Bronchial epithelial cell (primary cell): ENCODE measurements around the gene ZNF300. TPM values are rescaled to one million over a fixed set of nuclear protein-coding genes. Genes with fewer than 3 reads are reported as not detected.
"Not testable (repeated sequence)": the region's sequence is repeated elsewhere in the genome, so short reads cannot be mapped to it uniquely, and the experiment has no call there.

ENCODE experiments used
- DNase-seq: peaks from one replicate; pipeline ENCODE4 v3.0.0-alpha.2; 2010; ENCODE audit warnings: low read depth
- FAIRE-seq: peaks from 2 replicates; lab custom pipeline; 2011; peaks lifted over from hg19 to GRCh38; lab: Jason Lieb, UNC
- H3K27me3 ChIP-seq: 2 replicates; pipeline ENCODE4 v1.5.1; 2011; ENCODE audit warnings: low read length; ENCODE audit not compliant: control insufficient read depth, insufficient read depth
- H3K36me3 ChIP-seq: 2 replicates; pipeline ENCODE4 v1.5.1; 2011; ENCODE audit warnings: low read length; ENCODE audit not compliant: control insufficient read depth, insufficient read depth
- H3K4me3 ChIP-seq: 2 replicates; pipeline ENCODE4 v1.5.1; 2011; ENCODE audit warnings: mild to moderate bottlenecking, low read depth, low read length, control low read depth
- CTCF ChIP-seq: IDR thresholded peaks from 2 replicates; pipeline ENCODE4 v1.5.1; 2011; ENCODE audit warnings: mild to moderate bottlenecking, moderate library complexity, low read length, control low read depth, inconsistent platforms; ENCODE audit not compliant: insufficient read depth, severe bottlenecking
- total RNA-seq: library from RNA; depleted of rRNA; stranded (reverse); fragments of >200 nt; gene quantifications from 2 replicates; pipeline ENCODE4 v1.2.1, GENCODE V29; 2014

Gene ZNF300
- total RNA-seq, 1 donor from 2014 or later, result 4.7 TPM

- DNase-seq (no peak), FAIRE-seq (peak; percentile 88)
- Histone ChIP-seq H3K4me3 (no peak overlapping the region), H3K27me3 (no peaks in the 10 kb centered on the region), H3K36me3 (peaks cover 2% of the 10 kb centered on the region)
- TF ChIP-seq CTCF, result no peak
Measured at GRCh38 chr5:150895431-150896428, 9.1 kb downstream of the ZNF300 start.

- DNase-seq (no peak), FAIRE-seq (no peak)
- TF ChIP-seq CTCF, result no peak
- H3K27me3 ChIP-seq, result no peaks in the 10 kb centered on the region
- H3K36me3 ChIP-seq, result no peaks in the 10 kb centered on the region
- no peak overlapping the region for H3K4me3 ChIP-seq
Measured at GRCh38 chr5:150879358-150879757, 25.4 kb downstream of the ZNF300 start.

DNA sequence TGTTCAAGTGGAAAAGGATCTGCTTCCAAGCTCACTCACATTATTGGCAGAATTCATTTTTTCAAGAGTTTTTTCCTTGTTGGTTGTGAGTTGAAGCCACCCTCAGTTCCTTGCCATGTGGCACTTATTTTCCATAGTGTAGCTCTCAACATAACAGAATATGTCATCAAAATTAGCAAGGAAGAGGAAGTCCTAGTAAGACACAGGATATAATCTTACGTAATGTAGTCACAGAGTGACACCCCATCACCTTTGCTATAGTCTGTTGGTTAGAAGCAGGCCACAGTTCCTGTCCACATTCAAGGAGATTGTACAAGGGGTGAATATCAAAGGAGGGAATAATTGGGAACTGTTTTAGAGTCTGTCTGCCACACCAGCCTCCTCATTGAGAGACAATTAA is 42.7 kb downstream of the ZNF300 start:
- TF ChIP-seq CTCF, result no peak
- Histone ChIP-seq H3K4me3 (no peak overlapping the region), H3K27me3 (no peaks in the 10 kb centered on the region), H3K36me3 (no peaks in the 10 kb centered on the region)
- FAIRE-seq (no peak), DNase-seq (no peak)

DNA sequence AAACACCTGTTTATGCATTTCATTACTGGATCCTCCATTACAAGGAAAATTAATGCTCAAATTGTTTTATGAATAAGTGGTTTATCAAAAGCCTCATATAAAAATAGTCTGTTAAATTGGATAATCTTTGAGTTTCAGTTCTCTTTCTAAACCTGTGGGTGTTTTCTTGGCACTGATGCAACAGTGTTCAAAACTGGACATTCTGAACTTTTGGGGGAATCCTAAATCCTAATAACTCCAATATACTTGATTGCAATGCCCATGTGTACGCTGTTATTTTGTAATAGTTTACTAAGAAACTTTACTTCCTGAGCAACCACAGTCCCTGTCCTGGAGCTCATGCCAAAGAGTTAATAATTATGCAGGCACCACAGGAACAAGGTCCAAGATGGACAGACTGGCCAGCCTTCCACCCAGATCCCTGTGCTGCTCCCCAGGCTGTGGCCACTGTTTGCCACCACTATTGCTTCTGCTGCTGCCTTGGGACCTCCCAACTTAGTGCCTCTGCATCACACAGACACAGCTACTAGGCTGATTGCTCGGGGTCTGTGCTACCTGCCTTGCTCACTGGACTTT is 44.4 kb downstream of the ZNF300 start:
- FAIRE-seq (no peak), DNase-seq (no peak)
- no peaks in the 10 kb centered on the region for H3K27me3 ChIP-seq
- no peak for TF ChIP-seq CTCF
- H3K36me3 ChIP-seq, result no peaks in the 10 kb centered on the region
- H3K4me3 ChIP-seq, result no peak overlapping the region

- not testable (repeated sequence) for FAIRE-seq, H3K27me3 ChIP-seq, DNase-seq, H3K36me3 ChIP-seq, H3K4me3 ChIP-seq
Measured at GRCh38 chr5:150856700-150857099, 48.1 kb downstream of the ZNF300 start.

GRCh38 chr5:150853561-150853960 is 51.2 kb downstream of the ZNF300 start:
- H3K36me3 ChIP-seq, result no peaks in the 10 kb centered on the region
- TF ChIP-seq CTCF, result no peak
- no peak for FAIRE-seq
- DNase-seq, result no peak
- H3K4me3 ChIP-seq, result no peak overlapping the region
- H3K27me3 ChIP-seq, result no peaks in the 10 kb centered on the region
